ENCODE data around the gene OLIG3. TPM values are rescaled to one million over a fixed set of nuclear protein-coding genes. Genes with fewer than 3 reads are reported as not detected.

Gene OLIG3
- total RNA-seq, 1 experiment from 2014 or later = not detected

GRCh38 chr6:137496368-137496767, 2.2 kb upstream of the OLIG3 start:
- DNase-seq (ENCODE audit: low read depth) = no peak

GRCh38 chr6:137495703-137496336, 1.6 kb upstream of the OLIG3 start:
- DNase-seq (ENCODE audit: low read depth) = no peak

DNA sequence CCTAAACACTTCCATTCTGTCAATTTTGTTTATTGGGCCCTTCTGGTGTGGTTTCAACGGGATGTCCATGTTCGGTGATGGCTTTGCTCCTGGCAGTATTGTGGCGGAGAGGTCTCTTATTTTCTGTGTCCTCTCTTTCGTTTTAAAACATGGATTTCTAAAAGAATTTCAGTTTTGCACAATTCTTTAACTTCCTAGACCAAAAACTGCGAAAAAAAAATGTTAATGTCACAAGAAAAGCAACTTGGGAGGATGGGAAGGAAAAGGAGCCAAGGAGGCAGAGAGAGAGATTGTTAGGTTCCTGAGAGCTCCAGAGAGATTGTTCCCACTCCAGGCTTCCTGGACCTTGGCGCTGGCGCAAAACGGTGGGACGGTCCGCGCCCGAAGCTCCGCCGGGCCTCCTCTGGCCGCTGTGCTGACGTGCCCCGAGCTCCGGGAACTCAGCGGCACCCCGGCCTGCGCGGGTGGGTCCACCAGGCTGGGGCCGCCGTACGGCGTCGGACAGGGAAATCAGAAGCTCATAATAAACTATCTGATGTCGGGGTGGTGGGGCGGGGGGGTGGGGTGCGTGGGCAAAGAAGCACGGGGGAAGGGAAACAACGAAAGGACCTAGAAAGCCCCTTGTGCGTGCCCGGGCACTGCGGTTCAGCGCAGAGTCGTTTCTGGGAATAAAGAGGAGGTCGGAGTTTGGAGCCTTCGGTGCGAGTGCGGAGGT, 951 bp upstream of the OLIG3 start:
- DNase-seq (ENCODE audit: low read depth) = no peak

DNA sequence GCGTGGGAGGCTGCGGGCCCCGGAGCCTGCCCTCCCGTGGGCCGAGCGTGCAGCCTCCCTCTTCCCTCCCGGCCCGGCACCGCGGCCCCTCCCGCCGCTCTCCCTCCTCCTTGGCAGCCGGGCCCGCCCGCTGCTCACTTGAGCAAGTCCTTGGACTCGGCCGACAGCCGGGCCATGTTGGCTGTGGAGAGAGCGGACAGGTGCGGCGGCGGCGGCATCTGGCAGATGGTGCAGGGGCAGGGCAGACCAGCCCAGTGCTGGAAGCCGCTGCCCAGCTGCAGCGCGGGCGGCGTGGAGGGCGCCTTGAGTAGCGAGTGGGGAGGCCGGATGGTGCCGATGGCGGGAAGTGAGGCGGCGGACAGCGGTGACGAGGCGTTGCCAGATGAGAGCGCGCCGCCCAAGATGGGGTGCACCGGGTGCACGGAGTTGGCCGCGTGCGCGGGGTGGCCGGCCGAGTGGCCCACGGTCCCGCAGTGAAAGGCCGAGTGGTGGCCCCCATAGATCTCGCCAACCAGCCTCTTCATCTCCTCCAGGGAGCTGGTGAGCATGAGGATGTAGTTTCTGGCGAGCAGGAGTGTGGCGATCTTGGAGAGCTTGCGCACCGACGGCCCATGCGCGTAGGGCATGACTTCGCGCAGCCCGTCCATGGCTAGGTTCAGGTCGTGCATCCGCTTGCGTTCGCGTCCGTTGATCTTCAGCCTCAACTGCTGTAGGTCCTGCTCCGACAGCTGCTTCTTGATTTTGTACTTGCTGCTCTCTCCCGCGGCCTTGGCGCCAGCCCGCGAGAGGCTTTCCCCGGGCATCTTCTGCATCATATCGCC, 766 bp downstream of the OLIG3 start:
- no peak for DNase-seq (ENCODE audit: low read depth)

GRCh38 chr6:137492289-137493217, 1.6 kb downstream of the OLIG3 start:
- DNase-seq (ENCODE audit: low read depth) = no peak

GRCh38 chr6:137491478-137491877, 2.7 kb downstream of the OLIG3 start:
- no peak for DNase-seq (ENCODE audit: low read depth)

GRCh38 chr6:137490961-137491360, 3.2 kb downstream of the OLIG3 start:
- DNase-seq (ENCODE audit: low read depth) = no peak

- no peak for DNase-seq (ENCODE audit: low read depth)
Observed at GRCh38 chr6:137490006-137490905, 3.9 kb downstream of the OLIG3 start.

DNA sequence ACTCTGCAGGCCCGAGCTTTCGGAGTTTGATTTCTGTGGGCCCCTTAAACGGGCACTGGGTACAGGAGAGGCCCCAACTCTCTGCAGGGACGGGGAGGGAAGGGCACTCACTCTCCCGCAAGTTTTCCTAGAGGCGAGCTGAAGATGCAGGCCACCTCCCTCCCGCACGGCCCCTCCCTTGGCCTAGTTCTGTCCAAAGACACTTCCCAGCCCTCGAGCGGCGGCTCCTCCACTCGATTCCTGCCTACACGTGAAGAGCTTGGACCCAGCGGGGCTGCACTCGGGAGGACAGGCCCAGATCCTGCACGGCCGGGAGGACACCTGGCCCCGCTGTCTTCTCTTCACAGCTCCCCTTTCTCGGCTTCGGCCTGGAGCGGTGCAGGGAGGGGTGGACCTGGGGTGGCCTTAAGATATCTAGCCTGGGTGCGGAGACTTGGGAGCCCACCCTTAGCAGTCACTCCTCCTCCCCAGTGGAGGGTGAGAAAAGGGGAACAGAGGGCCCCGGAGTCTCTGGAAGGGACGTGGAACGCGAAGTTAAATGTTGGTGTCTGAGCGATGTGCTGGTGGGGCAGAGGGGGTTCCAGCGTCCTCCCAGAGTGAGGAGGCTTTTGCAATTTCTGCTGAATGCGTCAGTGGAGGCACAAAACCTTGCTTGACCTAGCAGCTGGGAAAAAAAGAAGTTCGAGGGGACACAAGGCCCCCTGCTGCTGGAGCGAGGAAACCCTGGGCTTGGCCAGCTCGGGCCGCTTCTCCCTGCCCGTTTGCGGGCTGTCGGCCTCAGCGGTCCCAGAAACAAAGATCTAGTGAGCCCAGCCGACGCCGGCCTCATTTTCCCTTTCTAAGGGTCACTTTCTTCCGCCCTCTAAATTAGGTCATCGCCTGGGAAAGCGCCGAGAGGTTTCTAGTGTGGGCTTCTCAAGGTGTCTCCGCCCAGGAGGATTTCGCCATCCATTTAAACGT, 4.9 kb downstream of the OLIG3 start:
- DNase-seq (ENCODE audit: low read depth) = no peak

DNA sequence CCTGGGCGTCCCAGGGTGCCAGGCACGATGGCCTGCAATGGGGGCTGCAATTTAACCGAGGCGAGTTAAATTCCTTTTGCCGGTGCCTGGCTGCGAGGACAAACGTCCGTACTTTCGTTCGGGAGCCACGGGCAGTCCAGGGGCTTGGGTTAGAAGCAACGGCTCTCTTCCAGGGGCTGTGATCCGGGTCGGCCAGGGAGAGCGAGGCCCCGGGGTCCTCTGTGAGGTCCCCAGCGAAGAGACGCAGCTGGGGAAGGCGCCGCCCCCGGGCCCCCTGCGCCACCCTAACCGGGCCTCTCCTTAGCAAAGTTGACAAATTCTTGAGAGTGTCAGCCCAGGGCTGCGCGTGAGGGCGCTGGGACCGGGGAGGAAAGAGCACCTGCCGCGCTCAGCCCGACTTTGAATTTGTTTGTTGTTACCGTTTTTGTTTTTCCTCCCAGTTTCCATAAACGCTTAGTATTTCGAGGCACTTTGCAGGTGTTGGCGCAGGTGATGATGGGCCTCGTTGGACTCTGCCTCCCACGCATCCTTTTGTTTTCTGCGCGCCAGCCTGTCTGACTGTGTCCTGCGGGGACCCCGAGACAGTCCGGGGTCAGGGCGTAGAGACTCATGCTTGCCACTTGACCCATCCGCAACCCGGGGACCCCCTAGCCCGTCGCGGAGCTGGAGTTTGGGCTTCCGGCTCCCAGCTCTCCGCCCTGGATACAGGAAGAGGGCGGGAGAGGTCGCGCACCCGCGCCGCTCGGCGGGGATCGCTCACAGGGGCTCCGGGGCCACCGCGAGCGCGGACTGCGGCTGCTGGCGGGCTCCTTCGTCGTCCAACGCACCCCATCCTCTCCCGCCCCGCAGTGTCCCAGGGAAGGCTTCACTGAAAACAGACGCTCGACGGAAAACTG, 5.8 kb downstream of the OLIG3 start:
- DNase-seq (ENCODE audit: low read depth) = no peak

DNA sequence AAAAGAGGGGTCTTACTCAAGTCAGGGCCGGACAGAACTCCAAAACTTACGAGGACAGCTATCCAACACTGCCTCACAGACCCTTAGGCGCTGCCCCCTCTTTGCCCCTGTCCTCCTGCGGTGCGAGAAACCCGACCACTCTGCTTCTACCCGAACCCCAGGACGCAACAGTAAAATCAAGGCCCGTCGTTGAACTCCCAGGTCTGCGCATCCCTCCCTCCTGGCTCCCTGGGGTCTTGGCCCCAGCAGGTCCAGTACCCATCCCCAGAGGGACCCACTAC, 6.4 kb downstream of the OLIG3 start:
- DNase-seq (ENCODE audit: low read depth) = no peak

DNA sequence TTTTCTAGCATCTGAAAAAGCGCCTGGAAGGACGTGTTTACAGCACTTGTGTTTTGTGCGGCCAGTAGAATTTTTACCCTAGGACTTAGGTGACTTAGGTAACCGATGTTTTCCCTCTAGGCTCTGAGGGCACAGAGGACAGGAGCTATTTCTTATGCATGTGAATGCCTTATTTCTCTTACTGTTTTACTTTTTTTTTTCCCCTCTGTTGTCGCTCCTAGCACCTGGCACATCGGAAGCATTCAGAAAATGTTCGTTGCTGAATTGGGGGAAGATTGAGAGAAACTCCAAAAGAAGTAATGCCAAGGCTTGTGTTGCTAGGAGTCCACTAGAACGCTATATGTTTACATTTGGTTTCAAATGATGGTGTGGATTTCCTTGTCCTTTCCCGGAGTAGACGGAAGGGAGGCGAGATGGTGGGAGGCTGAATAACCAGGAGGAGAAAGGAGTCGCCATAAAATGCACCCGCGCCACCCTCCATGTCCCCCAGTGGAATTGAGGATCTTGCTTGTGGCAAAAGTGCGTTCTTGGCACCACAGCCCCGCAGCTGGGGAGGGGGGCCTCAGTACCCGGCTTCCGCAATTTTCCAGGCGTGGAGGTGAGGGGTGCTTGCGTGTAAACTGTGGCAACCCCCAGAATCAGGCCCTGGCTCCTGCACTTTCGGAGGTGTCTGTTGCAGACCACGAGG, 6.9 kb downstream of the OLIG3 start:
- no peak for DNase-seq (ENCODE audit: low read depth)

DNA sequence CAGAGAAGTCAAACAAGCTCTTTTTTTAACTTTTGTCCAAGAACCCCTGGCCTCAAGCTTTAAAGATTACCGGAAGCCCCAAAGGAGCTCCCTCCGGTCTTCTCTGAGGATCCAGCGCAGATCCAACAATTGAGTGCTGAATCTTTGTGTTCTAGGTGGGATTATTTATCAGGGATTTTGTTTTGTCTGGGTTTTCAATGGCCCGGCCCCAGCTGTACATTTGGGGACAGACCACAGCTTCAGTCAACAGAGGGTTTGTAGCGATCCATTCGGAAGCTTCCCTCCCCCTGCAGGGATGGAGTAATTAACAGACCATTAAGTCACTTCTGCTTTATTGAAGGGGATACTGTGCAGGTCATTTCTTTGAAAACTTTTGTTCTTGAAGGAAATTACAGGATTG, 7.8 kb downstream of the OLIG3 start:
- DNase-seq (ENCODE audit: low read depth) = no peak

GRCh38 chr6:137480431-137480830, 13.8 kb downstream of the OLIG3 start:
- DNase-seq (ENCODE audit: low read depth) = no peak

- DNase-seq (ENCODE audit: low read depth) = no peak
Observed at GRCh38 chr6:137475103-137475502, 19.1 kb downstream of the OLIG3 start.

DNA sequence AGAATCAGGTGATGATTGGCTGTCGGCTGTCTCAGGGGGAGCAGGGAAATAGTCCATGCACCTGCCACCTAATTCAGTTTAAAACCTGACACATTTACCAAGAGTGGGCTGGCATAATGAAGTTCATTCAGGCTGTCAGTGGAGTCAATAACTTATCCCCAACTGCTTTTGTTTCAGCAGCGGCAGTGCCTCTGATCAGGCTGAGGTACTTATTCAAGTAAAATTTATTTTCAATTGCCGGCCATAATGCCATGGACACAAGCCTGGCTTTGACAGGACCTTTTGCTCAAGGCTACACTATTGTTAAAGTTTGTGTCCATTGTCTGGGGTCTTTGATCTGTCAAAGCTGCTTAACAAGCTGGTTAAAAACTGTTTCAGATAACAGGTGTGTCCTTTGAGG, 20.6 kb downstream of the OLIG3 start:
- no peak for DNase-seq (ENCODE audit: low read depth)

DNA sequence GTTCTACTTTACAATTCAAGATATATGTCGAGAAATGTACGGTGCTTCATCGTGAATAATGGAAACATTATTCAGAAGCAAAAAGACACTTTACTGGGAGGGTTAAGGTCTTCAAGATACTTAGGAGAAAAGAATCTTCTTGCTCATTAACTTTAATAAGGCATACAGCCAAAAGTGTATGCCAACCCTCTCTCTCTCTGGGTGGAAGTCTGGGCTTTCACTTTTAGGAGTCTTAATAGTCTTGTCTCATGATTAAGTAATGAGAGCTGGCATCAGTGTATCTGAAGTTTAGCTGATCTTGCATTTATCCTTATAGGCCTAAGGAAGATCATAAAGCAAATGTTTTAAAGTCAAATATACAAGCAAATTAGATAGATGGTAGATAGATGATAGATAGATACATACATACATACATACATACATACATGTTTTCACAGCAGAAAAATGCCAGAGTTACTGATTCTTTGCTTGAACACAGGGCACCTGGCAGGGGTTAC, 21.5 kb downstream of the OLIG3 start:
- no peak for DNase-seq (ENCODE audit: low read depth)

DNA sequence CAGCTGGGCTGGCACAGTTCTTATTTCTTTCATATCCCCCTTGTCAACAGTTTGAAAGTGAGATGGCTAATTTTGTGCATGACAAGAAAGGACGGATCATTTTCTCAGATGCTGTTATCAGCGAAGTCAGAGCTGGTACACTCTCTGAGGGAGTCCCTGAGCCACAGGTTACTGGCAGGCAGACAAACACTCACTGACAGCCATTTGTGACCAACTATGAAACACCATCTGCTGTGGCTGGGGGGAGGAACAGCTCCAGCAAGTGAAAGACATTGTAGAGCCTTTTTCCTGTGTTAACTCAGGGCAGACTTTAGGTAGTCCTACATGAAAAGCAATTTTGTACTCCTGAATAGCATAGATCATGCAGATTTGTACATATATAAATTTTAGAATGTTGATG, 22.2 kb downstream of the OLIG3 start:
- no peak for DNase-seq (ENCODE audit: low read depth)

Measured in M059J (cell line).